IMR-90 (cell line): ENCODE measurements around the gene RFPL3. TPM values are rescaled to one million over a fixed set of nuclear protein-coding genes. Genes with fewer than 3 reads are reported as not detected.

Source experiments
- ATAC-seq: fragments of 200-7000 bp; cut with Tn5 transposase; 2 replicates; pipeline ENCODE4 v1.9.1; 2020; ENCODE audit warnings: low read depth, mild to moderate bottlenecking, moderate library complexity
- BruUV-seq: library from RNA; stranded (reverse); fragments of 400-500 nt; replicated peaks from 2 replicates; lab custom pipeline; 2021; lab: Mats Ljungman, UMichigan
- CTCF ChIA-PET: fragments of 300-600 bp; formaldehyde crosslinking; extraction: SDS; loops from one replicate; lab custom pipeline; 2021; ENCODE audit warnings: antibody characterized with exemption; lab: Yijun Ruan, JAX
- POLR2A ChIA-PET: fragments of 300-600 bp; sonication (Branson Sonifier 250); formaldehyde crosslinking; loops from one replicate; lab custom pipeline; 2022; ENCODE audit warnings: antibody characterized with exemption; ENCODE audit not compliant: unreplicated experiment; lab: Charles Lee
- DNase-seq: peaks from one replicate; pipeline ENCODE4 v3.0.0; 2013
- H2AFZ ChIP-seq: replicated peaks from 2 replicates; pipeline ENCODE3; 2013; ENCODE audit warnings: low read length, mild to moderate bottlenecking; ENCODE audit not compliant: poor library complexity
- H2AK5ac ChIP-seq: 2 replicates; pipeline ENCODE4 v1.6.1; 2013; ENCODE audit warnings: low read depth, low read length, inconsistent platforms
- H2AK9ac ChIP-seq: replicated peaks from 2 replicates; pipeline ENCODE3; 2013; ENCODE audit warnings: mild to moderate bottlenecking, low read depth, low read length, moderate library complexity; ENCODE audit not compliant: poor library complexity
- H2BK120ac ChIP-seq: 2 replicates; pipeline ENCODE4 v1.6.1; 2013; ENCODE audit warnings: low read depth, low read length, inconsistent platforms
- H2BK15ac ChIP-seq: 3 replicates; pipeline ENCODE4 v1.6.1; 2013; ENCODE audit warnings: low read depth, low read length, inconsistent platforms
- H2BK20ac ChIP-seq: 2 replicates; pipeline ENCODE4 v1.6.1; 2013; ENCODE audit warnings: low read depth, mild to moderate bottlenecking, inconsistent platforms, low read length, moderate library complexity
- H2BK5ac ChIP-seq: 2 replicates; pipeline ENCODE4 v1.6.1; 2013; ENCODE audit warnings: mild to moderate bottlenecking, low read depth, low read length, inconsistent platforms; ENCODE audit not compliant: poor library complexity, severe bottlenecking
- H3K14ac ChIP-seq: replicated peaks from 2 replicates; pipeline ENCODE4 v1.6.1; 2013; ENCODE audit warnings: low read depth, low read length, inconsistent platforms
- H3K18ac ChIP-seq: 2 replicates; pipeline ENCODE4 v1.6.1; 2013; ENCODE audit warnings: low read depth, low read length, control low read depth
- H3K23ac ChIP-seq: 2 replicates; pipeline ENCODE4 v1.6.1; 2013; ENCODE audit warnings: low read depth, low read length, inconsistent platforms
- H3K27ac ChIP-seq: 2 replicates; pipeline ENCODE4 v1.5.1; 2013; ENCODE audit warnings: mild to moderate bottlenecking, control low read depth, low read length; ENCODE audit not compliant: insufficient read depth
- H3K27me3 ChIP-seq: 2 replicates; pipeline ENCODE4 v1.6.1; 2013; ENCODE audit warnings: low read length; ENCODE audit not compliant: control insufficient read depth, insufficient read depth
- H3K36me3 ChIP-seq: 2 replicates; pipeline ENCODE4 v1.6.1; 2013; ENCODE audit warnings: low read length, mixed read lengths; ENCODE audit not compliant: control insufficient read depth, insufficient read depth
- H3K4ac ChIP-seq: 2 replicates; pipeline ENCODE4 v1.6.1; 2013; ENCODE audit warnings: low read depth, low read length, inconsistent platforms
- H3K4me1 ChIP-seq: 2 replicates; pipeline ENCODE4 v1.6.1; 2013; ENCODE audit warnings: low read length, mixed read lengths; ENCODE audit not compliant: control insufficient read depth, insufficient read depth
- H3K4me2 ChIP-seq: 2 replicates; pipeline ENCODE4 v1.6.1; 2013; ENCODE audit warnings: low read depth, mild to moderate bottlenecking, control low read depth, low read length, moderate library complexity
- H3K4me3 ChIP-seq: 2 replicates; pipeline ENCODE4 v1.5.1; 2013; ENCODE audit warnings: low read depth, mild to moderate bottlenecking, control low read depth, low read length, moderate library complexity; ENCODE audit not compliant: insufficient read depth
- H3K56ac ChIP-seq: 2 replicates; pipeline ENCODE4 v1.6.1; 2013; ENCODE audit warnings: low read length, inconsistent platforms; ENCODE audit not compliant: insufficient read depth; ENCODE audit errors: extremely low read depth
- H3K79me1 ChIP-seq, 2 experiments: 2 replicates each; pipeline ENCODE4 v1.6.1; 2013; ENCODE audit warnings: low read length in 2 of 2, inconsistent platforms in 1 of 2, low read depth in 1 of 2
- H3K9ac ChIP-seq: 2 replicates; pipeline ENCODE4 v1.6.1; 2013; ENCODE audit warnings: low read depth, low read length, control low read depth
- H3K9me1 ChIP-seq: 2 replicates; pipeline ENCODE4 v1.6.1; 2013; ENCODE audit warnings: low read length, inconsistent platforms; ENCODE audit not compliant: insufficient read depth
- H3K9me3 ChIP-seq: 2 replicates; pipeline ENCODE4 v1.6.1; 2013; ENCODE audit warnings: low read length; ENCODE audit not compliant: control insufficient read depth, insufficient read depth
- H4K20me1 ChIP-seq: 2 replicates; pipeline ENCODE4 v1.6.1; 2013; ENCODE audit warnings: low read length, inconsistent platforms; ENCODE audit not compliant: insufficient read depth
- H4K5ac ChIP-seq: 2 replicates; pipeline ENCODE4 v1.6.1; 2013; ENCODE audit warnings: mild to moderate bottlenecking, low read depth, low read length, control low read depth
- H4K8ac ChIP-seq, 2 experiments: 2 replicates each; pipeline ENCODE4 v1.6.1; 2013; ENCODE audit warnings: low read depth in 2 of 2, low read length in 2 of 2, control low read depth in 1 of 2, inconsistent platforms in 1 of 2
- H4K91ac ChIP-seq: 2 replicates; pipeline ENCODE4 v1.6.1; 2013; ENCODE audit warnings: low read depth, low read length, inconsistent platforms; ENCODE audit not compliant: insufficient read depth
- BHLHE40 ChIP-seq: fragments of 150-350 bp; IDR thresholded peaks from 2 replicates; pipeline ENCODE4 v1.6.1; 2016; ENCODE audit warnings: mild to moderate bottlenecking, low read depth, low read length
- CHD1 ChIP-seq: IDR thresholded peaks from 2 replicates; pipeline ENCODE4 v1.6.1; 2012; ENCODE audit warnings: low read depth, low read length, improper control_type of control experiment
- MAFK ChIP-seq: IDR thresholded peaks from 2 replicates; pipeline ENCODE4 v1.6.1; 2012; ENCODE audit warnings: low read depth, low read length, improper control_type of control experiment
- MAZ ChIP-seq: IDR thresholded peaks from 2 replicates; pipeline ENCODE4 v1.6.1; 2012; ENCODE audit warnings: low read depth, mild to moderate bottlenecking, low read length, improper control_type of control experiment, moderate library complexity, borderline replicate concordance
- MXI1 ChIP-seq: IDR thresholded peaks from 2 replicates; pipeline ENCODE4 v1.6.1; 2012; ENCODE audit warnings: low read depth, mild to moderate bottlenecking, low read length, moderate library complexity, borderline replicate concordance
- POLR2A ChIP-seq: IDR thresholded peaks from 2 replicates; pipeline ENCODE4 v1.6.1; 2012; ENCODE audit warnings: mild to moderate bottlenecking, low read depth, low read length
- RAD21 ChIP-seq: IDR thresholded peaks from 2 replicates; pipeline ENCODE4 v1.6.1; 2012; ENCODE audit warnings: low read length, improper control_type of control experiment
- RCOR1 ChIP-seq: IDR thresholded peaks from 2 replicates; pipeline ENCODE4 v1.6.1; 2012; ENCODE audit warnings: mild to moderate bottlenecking, low read length, improper control_type of control experiment; ENCODE audit not compliant: insufficient replicate concordance
- RFX5 ChIP-seq: IDR thresholded peaks from 2 replicates; pipeline ENCODE4 v1.8.0; 2012; ENCODE audit warnings: low read depth, mild to moderate bottlenecking, low read length, moderate library complexity
- SMC3 ChIP-seq: fragments of 150-350 bp; IDR thresholded peaks from 2 replicates; pipeline ENCODE4 v1.6.1; 2016; ENCODE audit warnings: low read depth, mild to moderate bottlenecking, antibody characterized with exemption, low read length, moderate library complexity
- USF2 ChIP-seq: fragments of 150-350 bp; IDR thresholded peaks from 2 replicates; pipeline ENCODE4 v1.6.1; 2017; ENCODE audit warnings: mild to moderate bottlenecking, antibody characterized with exemption, low read length, low read depth
- WGBS, 2 experiments: methylation state at CpG; one replicate each; pipeline versions ENCODE4 v1.1.5 to v1.1.7; 2013; ENCODE audit warnings: missing lambda C conversion rate in 2 of 2; ENCODE audit not compliant: insufficient read length in 1 of 2; ENCODE audit errors: extremely low coverage in 2 of 2; 5-methylcytosine and 5-hydroxymethylcytosine counted together
- dilution Hi-C: fragments of 300-500 bp; cut with HindIII; formaldehyde crosslinking; loops from one replicate; pipeline ENCODE4 v1.14.3; 2018; ENCODE audit warnings: low sequenced_read_pairs; ENCODE audit not compliant: unreplicated experiment
- in situ Hi-C: fragments of 300-500 bp; cut with MboI; formaldehyde crosslinking; loops from 3 replicates; pipeline ENCODE4 v1.14.3; 2019; ENCODE audit warnings: low sequenced_read_pairs, inconsistent platforms, mixed read lengths
- intact Hi-C: fragments of 100-400 bp; cut with micrococcal nuclease; formaldehyde crosslinking; loops from 2 replicates; pipeline ENCODE4 v1.10.0; 2022
- polyA plus RNA-seq, 3 experiments: library from polyadenylated mRNA; depleted of rRNA; stranded (reverse); fragments of >200 nt; gene quantifications; 2 replicates each; pipeline ENCODE4 v1.2.3, GENCODE V29; 2012; ENCODE audit warnings: low replicate concordance in 1 of 3
- total RNA-seq: library from RNA; depleted of rRNA; stranded (reverse); fragments of >200 nt; gene quantifications from 2 replicates; pipeline ENCODE4 v1.2.3, GENCODE V29; 2012
- TF ChIP-seq, protein P1 (sequence below): fragments of 150-350 bp; IDR thresholded peaks from 2 replicates; pipeline ENCODE4 v1.6.1; 2016; ENCODE audit warnings: low read depth, mild to moderate bottlenecking, low read length, moderate library complexity, borderline replicate concordance
- TF ChIP-seq, protein P2 (sequence below): conservative IDR thresholded peaks from 2 replicates; pipeline ENCODE4 v1.5.1; 2012; ENCODE audit warnings: mild to moderate bottlenecking, low read depth, low read length, improper control_type of control experiment

RFPL3 gene
- total and polyA plus RNA-seq, 2 of the 4 experiments (the other 2 are of a cell fraction), result not detected

DNA sequence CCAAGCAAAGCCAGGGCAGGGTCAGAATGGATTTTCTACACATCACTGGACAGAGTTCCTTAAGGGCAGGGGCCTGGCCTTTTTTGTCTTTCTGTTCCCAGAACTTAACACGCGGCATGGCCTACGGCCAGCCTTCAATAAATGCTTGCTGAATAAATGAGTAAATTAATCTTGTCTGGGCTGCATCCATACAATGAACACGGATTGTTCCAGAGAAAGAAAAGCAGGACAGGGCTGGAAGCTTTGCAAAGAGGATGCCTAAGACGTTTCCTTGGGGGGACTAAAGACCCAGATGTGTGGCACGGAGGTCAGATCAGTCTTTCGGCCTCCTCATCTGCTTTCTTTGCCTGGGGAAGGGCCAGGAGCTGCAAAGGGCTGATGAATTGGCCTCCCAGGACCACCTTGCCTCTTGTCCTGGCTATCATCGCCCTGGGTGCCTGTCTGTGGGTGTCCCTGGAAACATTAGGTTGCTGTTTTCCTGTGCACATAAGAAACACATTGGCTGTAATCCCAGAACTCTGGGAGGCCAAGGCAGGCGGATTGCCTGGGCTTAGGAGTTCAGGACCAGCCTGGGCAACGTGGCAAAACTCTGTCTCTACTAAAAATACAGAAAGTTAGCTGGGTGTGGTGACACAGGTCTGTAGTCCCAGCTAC lies 20.8 kb upstream of the RFPL3 start:
- no TSS peak for BruUV-seq
- Histone ChIP-seq H3K18ac (no peak overlapping the region), H2AK5ac (no peak overlapping the region), H3K9me1 (peaks cover 3% of the 10 kb centered on the region; the same call in 1 of the 2 replicates), H2BK5ac (no peak overlapping the region), H4K5ac (no peak overlapping the region), H3K79me1 (no peaks in the 10 kb centered on the region), H3K4me2 (no peak overlapping the region), H2AK9ac (no peak overlapping the region), H3K36me3 (no peaks in the 10 kb centered on the region), H3K27ac (no peak overlapping the region), H4K91ac (no peak overlapping the region), H3K4me3 (no peak overlapping the region), H3K14ac (no peak overlapping the region), H4K20me1 (no peaks in the 10 kb centered on the region), H2BK20ac (no peak overlapping the region), H2BK15ac (no peak overlapping the region), H4K8ac (no peak overlapping the region), H3K56ac (no peak overlapping the region), H2AFZ (no peak overlapping the region), H3K4me1 (no peaks in the 10 kb centered on the region), H3K4ac (no peak overlapping the region), H3K9ac (no peak overlapping the region), H3K27me3 (peaks cover 15% of the 10 kb centered on the region), H2BK120ac (no peak overlapping the region), H3K23ac (no peak overlapping the region), H3K9me3 (no peaks in the 10 kb centered on the region)
- CTCF ChIA-PET, result no interaction called here
- intact Hi-C loops, result no loop called here
- ATAC-seq (no peak), DNase-seq (no peak)
- TF ChIP-seq SMC3 (no peak), POLR2A (no peak), USF2 (no peak), MAZ (no peak), CHD1 (no peak), BHLHE40 (no peak), RAD21 (no peak), RCOR1 (no peak), RFX5 (no peak), MXI1 (no peak), MAFK (no peak)
- TF ChIP-seq, protein P1, sequence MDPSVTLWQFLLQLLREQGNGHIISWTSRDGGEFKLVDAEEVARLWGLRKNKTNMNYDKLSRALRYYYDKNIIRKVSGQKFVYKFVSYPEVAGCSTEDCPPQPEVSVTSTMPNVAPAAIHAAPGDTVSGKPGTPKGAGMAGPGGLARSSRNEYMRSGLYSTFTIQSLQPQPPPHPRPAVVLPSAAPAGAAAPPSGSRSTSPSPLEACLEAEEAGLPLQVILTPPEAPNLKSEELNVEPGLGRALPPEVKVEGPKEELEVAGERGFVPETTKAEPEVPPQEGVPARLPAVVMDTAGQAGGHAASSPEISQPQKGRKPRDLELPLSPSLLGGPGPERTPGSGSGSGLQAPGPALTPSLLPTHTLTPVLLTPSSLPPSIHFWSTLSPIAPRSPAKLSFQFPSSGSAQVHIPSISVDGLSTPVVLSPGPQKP, result no peak
- TF ChIP-seq, protein P2, sequence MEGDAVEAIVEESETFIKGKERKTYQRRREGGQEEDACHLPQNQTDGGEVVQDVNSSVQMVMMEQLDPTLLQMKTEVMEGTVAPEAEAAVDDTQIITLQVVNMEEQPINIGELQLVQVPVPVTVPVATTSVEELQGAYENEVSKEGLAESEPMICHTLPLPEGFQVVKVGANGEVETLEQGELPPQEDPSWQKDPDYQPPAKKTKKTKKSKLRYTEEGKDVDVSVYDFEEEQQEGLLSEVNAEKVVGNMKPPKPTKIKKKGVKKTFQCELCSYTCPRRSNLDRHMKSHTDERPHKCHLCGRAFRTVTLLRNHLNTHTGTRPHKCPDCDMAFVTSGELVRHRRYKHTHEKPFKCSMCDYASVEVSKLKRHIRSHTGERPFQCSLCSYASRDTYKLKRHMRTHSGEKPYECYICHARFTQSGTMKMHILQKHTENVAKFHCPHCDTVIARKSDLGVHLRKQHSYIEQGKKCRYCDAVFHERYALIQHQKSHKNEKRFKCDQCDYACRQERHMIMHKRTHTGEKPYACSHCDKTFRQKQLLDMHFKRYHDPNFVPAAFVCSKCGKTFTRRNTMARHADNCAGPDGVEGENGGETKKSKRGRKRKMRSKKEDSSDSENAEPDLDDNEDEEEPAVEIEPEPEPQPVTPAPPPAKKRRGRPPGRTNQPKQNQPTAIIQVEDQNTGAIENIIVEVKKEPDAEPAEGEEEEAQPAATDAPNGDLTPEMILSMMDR, result no peak
- POLR2A ChIA-PET, result no interaction called here
- in situ Hi-C loops, result no loop called here
- dilution Hi-C loops, result no loop called here
- WGBS, 2 experiments, result 39% methylated on average over 3 of the region's 10 CpGs; no CpG with 5 or more reads in 1 of the 2 experiments
